Neural progenitor cell (in vitro differentiated cells): Measurements from ENCODE around the gene SLC28A2. TPM values are rescaled to one million over a fixed set of nuclear protein-coding genes. Genes with fewer than 3 reads are reported as not detected.
"Not testable (repeated sequence)": the region's sequence is repeated elsewhere in the genome, so short reads cannot be mapped to it uniquely, and the experiment has no call there.

Source experiments
- DNase-seq: peaks from one replicate; pipeline ENCODE4 v3.0.0-alpha.2; 2016; ENCODE audit warnings: low spot score
- H2AFZ ChIP-seq: fragments of 200-600 bp; sonication (generic); replicated peaks from 2 replicates; pipeline ENCODE4 v1.6.1; 2016; ENCODE audit warnings: antibody characterized with exemption
- H3F3A ChIP-seq: fragments of 200-600 bp; sonication (generic); 2 replicates; pipeline ENCODE4 v1.6.1; 2016; ENCODE audit warnings: antibody characterized with exemption, low read depth
- H3K27ac ChIP-seq: fragments of 200-600 bp; sonication (generic); 2 replicates; pipeline ENCODE4 v1.5.1; 2016; ENCODE audit warnings: mild to moderate bottlenecking
- H3K27me3 ChIP-seq: fragments of 200-600 bp; sonication (generic); 2 replicates; pipeline ENCODE4 v1.6.1; 2016; ENCODE audit warnings: mild to moderate bottlenecking, moderate library complexity
- H3K36me3 ChIP-seq: fragments of 200-600 bp; sonication (generic); 2 replicates; pipeline ENCODE4 v1.5.1; 2016
- H3K4me1 ChIP-seq: fragments of 200-600 bp; sonication (generic); 2 replicates; pipeline ENCODE4 v1.6.1; 2016; ENCODE audit warnings: mixed run types
- H3K4me2 ChIP-seq: fragments of 200-600 bp; sonication (generic); 2 replicates; pipeline ENCODE4 v1.6.1; 2016
- H3K4me3 ChIP-seq: fragments of 200-600 bp; sonication (generic); 2 replicates; pipeline ENCODE4 v1.5.1; 2016
- H3K79me2 ChIP-seq: fragments of 200-600 bp; sonication (generic); 2 replicates; pipeline ENCODE4 v1.6.1; 2016; ENCODE audit warnings: low read depth
- H3K9ac ChIP-seq: fragments of 200-600 bp; sonication (generic); 2 replicates; pipeline ENCODE4 v1.6.1; 2016
- H3K9me3 ChIP-seq: fragments of 200-600 bp; sonication (generic); 2 replicates; pipeline ENCODE4 v1.5.1; 2016; ENCODE audit warnings: low read depth
- H4K20me1 ChIP-seq: fragments of 200-600 bp; sonication (generic); 2 replicates; pipeline ENCODE4 v1.6.1; 2016; ENCODE audit warnings: low read depth
- H3K27ac Mint-ChIP-seq: 3 replicates; pipeline ENCODE4 v1.8.0; 2021; ENCODE audit warnings: mixed read lengths
- H3K27me3 Mint-ChIP-seq: 2 replicates; pipeline ENCODE4 v1.8.0; 2022; ENCODE audit warnings: low read depth, mild to moderate bottlenecking, inconsistent platforms, moderate library complexity, mixed read lengths; ENCODE audit not compliant: insufficient read depth
- H3K36me3 Mint-ChIP-seq: 3 replicates; pipeline ENCODE4 v1.8.0; 2021; ENCODE audit warnings: mixed read lengths
- H3K4me1 Mint-ChIP-seq: 3 replicates; pipeline ENCODE4 v1.8.0; 2021; ENCODE audit warnings: mixed read lengths
- H3K4me3 Mint-ChIP-seq: 3 replicates; pipeline ENCODE4 v1.8.0; 2021; ENCODE audit warnings: mild to moderate bottlenecking, moderate library complexity, mixed read lengths
- H3K9me3 Mint-ChIP-seq: 3 replicates; pipeline ENCODE4 v1.8.0; 2020; ENCODE audit warnings: mixed read lengths
- EZH2 ChIP-seq: fragments of 200-600 bp; sonication (generic); IDR thresholded peaks from 2 replicates; pipeline ENCODE4 v1.6.1; 2017; ENCODE audit warnings: antibody characterized with exemption, mild to moderate bottlenecking, moderate library complexity
- EZH2phosphoT487 ChIP-seq: fragments of 200-600 bp; sonication (generic); IDR thresholded peaks from 2 replicates; pipeline ENCODE4 v1.6.1; 2017; ENCODE audit warnings: antibody characterized with exemption
- total RNA-seq: library from RNA; depleted of rRNA; stranded (reverse); fragments of >200 nt; gene quantifications from 2 replicates; pipeline ENCODE4 v1.2.3, GENCODE V29; 2015; ENCODE audit warnings: low replicate concordance
- TF ChIP-seq, protein P1 (sequence below): fragments of 200-600 bp; sonication (generic); IDR thresholded peaks from 2 replicates; pipeline ENCODE4 v1.5.1; 2017; ENCODE audit warnings: antibody characterized with exemption, mild to moderate bottlenecking

The SLC28A2 gene
- total RNA-seq, 1 donor from 2014 or later: not detected

GRCh38 chr15:45291822-45292582, 40.0 kb downstream of the SLC28A2 start:
- H3K9me3 Mint-ChIP-seq: peaks cover 13% of the 10 kb centered on the region

GRCh38 chr15:45293326-45293725, 41.3 kb downstream of the SLC28A2 start:
- H2AFZ ChIP-seq, H3K4me2 ChIP-seq, H3K36me3 Mint-ChIP-seq, H3F3A ChIP-seq, H3K36me3 ChIP-seq, H4K20me1 ChIP-seq, DNase-seq, H3K27ac Mint-ChIP-seq, H3K9me3 ChIP-seq, H3K27me3 Mint-ChIP-seq, H3K9ac ChIP-seq, H3K4me1 Mint-ChIP-seq, H3K79me2 ChIP-seq, H3K27ac ChIP-seq, H3K4me3 Mint-ChIP-seq, H3K4me1 ChIP-seq, H3K4me3 ChIP-seq: not testable (repeated sequence)
- peaks cover 10% of the 10 kb centered on the region for H3K27me3 ChIP-seq
- H3K9me3 Mint-ChIP-seq: peaks cover 25% of the 10 kb centered on the region

More at GRCh38 chr15:45291822-45292582, 40.0 kb downstream of the SLC28A2 start:
- Histone ChIP-seq H3K9me3 (no peaks in the 10 kb centered on the region), H3K9ac (no peak overlapping the region), H3K36me3 (no peaks in the 10 kb centered on the region), H3K4me1 (no peaks in the 10 kb centered on the region), H3F3A (no peaks in the 10 kb centered on the region), H4K20me1 (no peaks in the 10 kb centered on the region), H3K79me2 (no peaks in the 10 kb centered on the region), H3K27ac (no peak overlapping the region), H3K4me3 (no peak overlapping the region), H2AFZ (no peak overlapping the region), H3K27me3 (peaks cover 17% of the 10 kb centered on the region), H3K4me2 (no peak overlapping the region)
- TF ChIP-seq, protein P1, sequence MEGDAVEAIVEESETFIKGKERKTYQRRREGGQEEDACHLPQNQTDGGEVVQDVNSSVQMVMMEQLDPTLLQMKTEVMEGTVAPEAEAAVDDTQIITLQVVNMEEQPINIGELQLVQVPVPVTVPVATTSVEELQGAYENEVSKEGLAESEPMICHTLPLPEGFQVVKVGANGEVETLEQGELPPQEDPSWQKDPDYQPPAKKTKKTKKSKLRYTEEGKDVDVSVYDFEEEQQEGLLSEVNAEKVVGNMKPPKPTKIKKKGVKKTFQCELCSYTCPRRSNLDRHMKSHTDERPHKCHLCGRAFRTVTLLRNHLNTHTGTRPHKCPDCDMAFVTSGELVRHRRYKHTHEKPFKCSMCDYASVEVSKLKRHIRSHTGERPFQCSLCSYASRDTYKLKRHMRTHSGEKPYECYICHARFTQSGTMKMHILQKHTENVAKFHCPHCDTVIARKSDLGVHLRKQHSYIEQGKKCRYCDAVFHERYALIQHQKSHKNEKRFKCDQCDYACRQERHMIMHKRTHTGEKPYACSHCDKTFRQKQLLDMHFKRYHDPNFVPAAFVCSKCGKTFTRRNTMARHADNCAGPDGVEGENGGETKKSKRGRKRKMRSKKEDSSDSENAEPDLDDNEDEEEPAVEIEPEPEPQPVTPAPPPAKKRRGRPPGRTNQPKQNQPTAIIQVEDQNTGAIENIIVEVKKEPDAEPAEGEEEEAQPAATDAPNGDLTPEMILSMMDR: no peak
- TF ChIP-seq EZH2 (no peak), EZH2phosphoT487 (no peak)
- no peak for DNase-seq
- Mint-ChIP-seq H3K4me3 (no peak overlapping the region), H3K4me1 (no peaks in the 10 kb centered on the region), H3K27ac (no peak overlapping the region), H3K27me3 (peaks cover 2% of the 10 kb centered on the region), H3K36me3 (peaks cover 2% of the 10 kb centered on the region)

DNA sequence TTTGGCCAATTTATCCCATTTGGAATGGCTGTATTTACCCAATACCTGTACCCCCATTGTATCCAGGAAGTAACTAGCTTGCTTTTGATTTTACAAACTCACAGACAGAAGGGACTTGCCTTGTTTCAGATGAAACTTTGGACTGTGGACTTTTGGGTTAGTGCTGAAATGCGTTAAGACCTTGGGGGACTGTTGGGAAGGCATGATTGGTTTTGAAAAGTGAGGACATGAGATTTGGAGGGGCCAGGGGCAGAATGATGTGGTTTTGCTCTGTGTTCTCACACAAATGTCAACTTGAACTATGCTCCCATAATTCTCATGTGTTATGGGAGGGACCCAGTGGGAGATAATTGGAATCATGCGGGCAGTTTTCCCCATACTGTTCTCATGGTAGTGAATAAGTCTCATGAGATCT, 46.9 kb downstream of the SLC28A2 start:
- H3K27ac Mint-ChIP-seq, H3K36me3 ChIP-seq, H3K79me2 ChIP-seq, H3K27me3 ChIP-seq, H3K4me1 ChIP-seq, H3K9ac ChIP-seq, DNase-seq, H3K4me1 Mint-ChIP-seq, H3K4me2 ChIP-seq, H2AFZ ChIP-seq, H3K27me3 Mint-ChIP-seq, H3K36me3 Mint-ChIP-seq, H3K4me3 Mint-ChIP-seq, H3F3A ChIP-seq, H3K27ac ChIP-seq, H4K20me1 ChIP-seq, H3K4me3 ChIP-seq: not testable (repeated sequence)
- H3K9me3 ChIP-seq: peaks cover 11% of the 10 kb centered on the region
- H3K9me3 Mint-ChIP-seq: peaks cover 31% of the 10 kb centered on the region

DNA sequence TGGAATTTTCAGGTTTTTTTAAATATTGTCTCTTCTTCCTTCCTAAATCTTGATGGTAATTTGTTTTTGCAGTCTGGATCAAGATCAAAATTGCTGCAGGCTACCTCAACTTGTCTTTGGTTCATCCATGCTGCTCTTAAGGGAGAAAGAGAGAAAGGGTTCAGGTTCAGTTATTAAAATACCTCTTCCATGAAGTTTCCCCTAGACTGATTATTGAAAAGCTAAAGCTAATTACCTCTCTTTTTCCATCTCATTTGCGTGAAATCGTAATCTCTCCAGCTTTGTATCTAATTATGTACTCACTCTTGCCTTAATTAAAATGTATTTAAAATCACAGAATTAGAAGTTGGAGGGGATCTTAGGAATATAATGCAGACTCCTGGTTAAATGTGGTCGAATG, 52.7 kb downstream of the SLC28A2 start:
- no peaks in the 10 kb centered on the region for H3K36me3 ChIP-seq
- H3K4me2 ChIP-seq: no peak overlapping the region
- no peak overlapping the region for H2AFZ ChIP-seq
- H4K20me1 ChIP-seq: no peaks in the 10 kb centered on the region
- peaks cover 11% of the 10 kb centered on the region for H3K9me3 ChIP-seq
- no peak overlapping the region for H3K4me3 ChIP-seq
- H3K4me1 Mint-ChIP-seq: peaks cover 4% of the 10 kb centered on the region
- DNase-seq: no peak
- H3K79me2 ChIP-seq: no peaks in the 10 kb centered on the region
- no peak overlapping the region for H3K9ac ChIP-seq
- no peak overlapping the region for H3K4me3 Mint-ChIP-seq
- no peak for TF ChIP-seq EZH2phosphoT487
- TF ChIP-seq, protein P1: no peak
- TF ChIP-seq EZH2: no peak
- H3K27ac Mint-ChIP-seq: no peak overlapping the region
- peaks cover 17% of the 10 kb centered on the region for H3K27me3 ChIP-seq
- H3K36me3 Mint-ChIP-seq: no peaks in the 10 kb centered on the region
- H3K9me3 Mint-ChIP-seq: peaks cover 5% of the 10 kb centered on the region
- H3K4me1 ChIP-seq: no peaks in the 10 kb centered on the region
- no peak overlapping the region for H3K27ac ChIP-seq
- H3F3A ChIP-seq: no peaks in the 10 kb centered on the region
- peaks cover 4% of the 10 kb centered on the region for H3K27me3 Mint-ChIP-seq
